Ishikawa (cell line): ENCODE measurements around the gene MAST4.

Source experiments
- CEBPB ChIP-seq: IDR thresholded peaks from 2 replicates; pipeline ENCODE4 v1.6.1; 2012
- CREB1 ChIP-seq: IDR thresholded peaks from 2 replicates; pipeline ENCODE4 v1.6.1; 2012; ENCODE audit warnings: low read depth
- EGR1 ChIP-seq: IDR thresholded peaks from 2 replicates; pipeline ENCODE4 v1.6.1; 2012
- EP300 ChIP-seq: IDR thresholded peaks from 2 replicates; pipeline ENCODE4 v1.6.1; 2012; ENCODE audit warnings: borderline replicate concordance
- FOXM1 ChIP-seq: IDR thresholded peaks from 2 replicates; pipeline ENCODE4 v1.6.1; 2012; ENCODE audit warnings: low read depth, borderline replicate concordance
- NFIC ChIP-seq: IDR thresholded peaks from 2 replicates; pipeline ENCODE4 v1.6.1; 2012
- RAD21 ChIP-seq: IDR thresholded peaks from 2 replicates; pipeline ENCODE4 v1.6.1; 2012; ENCODE audit warnings: low read depth
- REST ChIP-seq: IDR thresholded peaks from 2 replicates; pipeline ENCODE4 v1.6.1; 2012; ENCODE audit warnings: low read depth, mild to moderate bottlenecking
- TAF1 ChIP-seq: IDR thresholded peaks from 2 replicates; pipeline ENCODE4 v1.6.1; 2012; ENCODE audit warnings: low read depth, mild to moderate bottlenecking
- TCF12 ChIP-seq: IDR thresholded peaks from 2 replicates; pipeline ENCODE4 v1.6.1; 2012; ENCODE audit warnings: low read depth
- TEAD4 ChIP-seq: IDR thresholded peaks from 2 replicates; pipeline ENCODE4 v1.6.1; 2012
- YY1 ChIP-seq: IDR thresholded peaks from 2 replicates; pipeline ENCODE4 v1.6.1; 2012; ENCODE audit warnings: low read depth
- ZBTB7A ChIP-seq: IDR thresholded peaks from 2 replicates; pipeline ENCODE4 v1.6.1; 2012; ENCODE audit warnings: low read depth
- TF ChIP-seq, protein P1 (sequence below): IDR thresholded peaks from 2 replicates; pipeline ENCODE4 v1.6.1; 2012
- TF ChIP-seq, protein P2 (sequence below): IDR thresholded peaks from 2 replicates; pipeline ENCODE4 v1.6.1; 2012

Gene MAST4

GRCh38 chr5:67021031-67021430 lies 424.8 kb downstream of the MAST4 start:
- TF ChIP-seq, protein P1, sequence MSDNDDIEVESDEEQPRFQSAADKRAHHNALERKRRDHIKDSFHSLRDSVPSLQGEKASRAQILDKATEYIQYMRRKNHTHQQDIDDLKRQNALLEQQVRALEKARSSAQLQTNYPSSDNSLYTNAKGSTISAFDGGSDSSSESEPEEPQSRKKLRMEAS: no peak
- no peak for TF ChIP-seq RAD21
- TF ChIP-seq EP300: no peak
- TF ChIP-seq TCF12: no peak
- no peak for TF ChIP-seq NFIC
- no peak for TF ChIP-seq YY1
- TF ChIP-seq ZBTB7A: no peak
- TF ChIP-seq EGR1: no peak
- TF ChIP-seq, protein P2, sequence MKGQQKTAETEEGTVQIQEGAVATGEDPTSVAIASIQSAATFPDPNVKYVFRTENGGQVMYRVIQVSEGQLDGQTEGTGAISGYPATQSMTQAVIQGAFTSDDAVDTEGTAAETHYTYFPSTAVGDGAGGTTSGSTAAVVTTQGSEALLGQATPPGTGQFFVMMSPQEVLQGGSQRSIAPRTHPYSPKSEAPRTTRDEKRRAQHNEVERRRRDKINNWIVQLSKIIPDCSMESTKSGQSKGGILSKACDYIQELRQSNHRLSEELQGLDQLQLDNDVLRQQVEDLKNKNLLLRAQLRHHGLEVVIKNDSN: no peak
- no peak for TF ChIP-seq TEAD4
- TF ChIP-seq TAF1: no peak
- no peak for TF ChIP-seq FOXM1
- TF ChIP-seq CEBPB: no peak
- no peak for TF ChIP-seq REST
- no peak for TF ChIP-seq CREB1

GRCh38 chr5:67021521-67021920 lies 425.3 kb downstream of the MAST4 start:
- TF ChIP-seq YY1 (no peak), EP300 (no peak), RAD21 (no peak), TEAD4 (no peak), CEBPB (no peak), EGR1 (no peak), TCF12 (no peak), CREB1 (no peak), FOXM1 (no peak), NFIC (no peak), REST (no peak), ZBTB7A (no peak), TAF1 (no peak)
- TF ChIP-seq, protein P2: no peak
- TF ChIP-seq, protein P1: no peak

DNA sequence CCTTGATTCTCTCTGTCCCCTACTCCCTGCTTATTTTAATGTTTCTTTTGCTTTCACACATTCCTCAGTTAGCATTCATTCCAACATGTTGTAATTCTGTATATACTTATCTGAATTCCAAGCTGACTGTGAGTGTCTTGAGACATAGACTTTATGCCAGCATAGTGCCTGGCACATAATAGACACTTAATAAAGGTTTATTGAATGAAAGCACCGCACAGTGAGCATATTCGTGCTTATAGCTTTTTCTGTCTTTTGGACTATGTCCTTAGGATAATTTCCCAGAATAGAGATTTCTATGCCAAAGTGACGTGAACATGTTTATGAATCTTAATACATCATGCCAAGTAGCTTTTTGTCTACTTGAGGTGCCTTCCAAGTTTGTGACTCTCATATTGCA lies 425.8 kb downstream of the MAST4 start:
- no peak for TF ChIP-seq TCF12
- TF ChIP-seq ZBTB7A: no peak
- TF ChIP-seq NFIC: no peak

GRCh38 chr5:67025457-67025856 lies 429.3 kb downstream of the MAST4 start:
- TF ChIP-seq TCF12: no peak
- TF ChIP-seq, protein P2: no peak
- TF ChIP-seq TEAD4: no peak
- no peak for TF ChIP-seq RAD21
- no peak for TF ChIP-seq FOXM1

DNA sequence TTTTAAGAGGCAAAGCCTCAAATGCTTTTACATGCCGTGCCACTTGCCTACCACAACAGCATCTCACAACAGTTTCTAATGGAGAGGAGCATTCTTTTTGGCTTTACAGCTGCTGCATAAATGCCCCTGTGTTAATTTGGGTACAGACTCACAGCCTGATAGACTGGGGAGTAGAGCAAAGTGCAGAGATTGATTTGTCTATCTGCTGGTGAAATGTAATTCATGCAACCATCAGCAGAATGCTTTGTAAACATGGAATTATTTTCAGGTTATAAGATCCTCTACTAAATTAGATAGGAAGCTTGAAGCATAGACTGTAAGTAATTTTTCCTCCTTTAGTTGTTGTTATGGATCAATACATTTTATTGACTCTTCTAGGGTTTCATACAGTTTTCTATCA lies 430.1 kb downstream of the MAST4 start:
- TF ChIP-seq TAF1 (no peak), RAD21 (no peak), YY1 (no peak), CREB1 (no peak), TCF12 (no peak), FOXM1 (no peak), NFIC (no peak), REST (no peak), ZBTB7A (no peak), TEAD4 (no peak), EGR1 (no peak), EP300 (no peak), CEBPB (no peak)
- TF ChIP-seq, protein P2: no peak
- TF ChIP-seq, protein P1: no peak
